ENCODE measurements around the gene RNF207.

The RNF207 gene

DNA sequence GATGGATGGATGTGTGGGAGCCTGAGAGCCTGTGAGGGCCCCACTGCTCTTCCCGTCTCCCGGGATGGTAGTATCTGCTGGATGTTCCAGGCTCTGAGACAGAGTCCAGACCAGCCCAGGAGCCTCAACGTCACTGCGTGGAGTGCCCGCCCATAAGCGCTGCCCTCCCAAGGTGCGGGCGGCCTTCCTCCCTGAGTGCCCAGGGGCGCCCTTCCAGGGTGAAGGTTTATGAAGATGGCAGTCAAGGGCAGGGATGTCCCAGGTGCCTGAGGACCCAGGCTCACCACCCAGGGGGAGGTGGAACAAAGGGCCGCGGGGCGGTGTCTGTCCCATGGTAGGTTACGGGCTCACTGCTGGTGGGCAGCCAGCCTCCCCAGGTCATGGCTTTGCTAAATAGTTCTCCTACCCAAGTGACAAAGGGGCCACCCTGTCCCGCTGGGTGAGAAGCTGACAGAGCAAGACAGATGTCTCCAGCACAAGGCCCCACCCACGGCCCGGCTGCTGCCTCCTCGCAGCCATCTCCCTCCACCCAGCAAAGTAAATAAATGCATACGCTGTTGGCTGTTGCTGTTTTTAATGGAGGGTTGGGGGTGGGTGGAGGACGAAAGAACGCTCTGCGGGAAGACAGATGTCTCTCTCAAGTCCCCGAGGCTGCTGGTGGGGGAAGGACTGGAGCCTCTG is 63.9 kb downstream of the RNF207 start:
- TF ChIP-seq TAF1 (IDR thresholded peaks at IDR 0.05; ENCODE audit: low read depth) (no peak), EGR1 (IDR thresholded peaks at IDR 0.05) (no peak), YY1 (IDR thresholded peaks at IDR 0.05; ENCODE audit: low read depth) (no peak), NFIC (IDR thresholded peaks at IDR 0.05) (no peak), CEBPB (IDR thresholded peaks at IDR 0.05) (no peak), TCF12 (IDR thresholded peaks at IDR 0.05; ENCODE audit: low read depth) (no peak), CREB1 (IDR thresholded peaks at IDR 0.05; ENCODE audit: low read depth) (no peak), REST (IDR thresholded peaks at IDR 0.05; ENCODE audit: low read depth) (no peak), ZBTB7A (IDR thresholded peaks at IDR 0.05; ENCODE audit: low read depth) (no peak), TEAD4 (IDR thresholded peaks at IDR 0.05) (no peak), RAD21 (IDR thresholded peaks at IDR 0.05; ENCODE audit: low read depth) (no peak), FOXM1 (IDR thresholded peaks at IDR 0.05; ENCODE audit: borderline replicate concordance, low read depth) (no peak), EP300 (IDR thresholded peaks at IDR 0.05; ENCODE audit: borderline replicate concordance) (no peak)
- TF ChIP-seq, protein P1, sequence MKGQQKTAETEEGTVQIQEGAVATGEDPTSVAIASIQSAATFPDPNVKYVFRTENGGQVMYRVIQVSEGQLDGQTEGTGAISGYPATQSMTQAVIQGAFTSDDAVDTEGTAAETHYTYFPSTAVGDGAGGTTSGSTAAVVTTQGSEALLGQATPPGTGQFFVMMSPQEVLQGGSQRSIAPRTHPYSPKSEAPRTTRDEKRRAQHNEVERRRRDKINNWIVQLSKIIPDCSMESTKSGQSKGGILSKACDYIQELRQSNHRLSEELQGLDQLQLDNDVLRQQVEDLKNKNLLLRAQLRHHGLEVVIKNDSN (IDR thresholded peaks at IDR 0.05): no peak
- TF ChIP-seq, protein P2, sequence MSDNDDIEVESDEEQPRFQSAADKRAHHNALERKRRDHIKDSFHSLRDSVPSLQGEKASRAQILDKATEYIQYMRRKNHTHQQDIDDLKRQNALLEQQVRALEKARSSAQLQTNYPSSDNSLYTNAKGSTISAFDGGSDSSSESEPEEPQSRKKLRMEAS (IDR thresholded peaks at IDR 0.05): no peak

DNA sequence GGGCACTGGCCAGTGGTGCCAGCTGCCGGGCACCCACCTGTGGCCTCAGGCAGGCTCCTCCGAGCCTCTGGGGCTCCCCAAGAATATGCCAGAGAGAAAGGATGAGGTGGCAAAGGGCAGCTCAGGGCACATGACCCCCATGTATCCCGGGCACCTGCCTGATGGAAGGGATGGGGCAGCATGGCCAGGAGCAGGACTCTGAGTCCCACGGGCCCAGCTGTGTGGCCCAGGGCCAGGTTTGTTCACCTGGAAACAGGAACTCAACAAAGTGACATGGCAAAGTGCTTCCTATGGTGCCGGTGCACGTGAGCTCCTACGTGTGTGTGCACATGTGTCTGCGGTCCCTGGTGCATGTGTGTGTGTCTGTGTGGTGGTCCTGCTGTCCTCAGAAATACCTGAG is 64.5 kb downstream of the RNF207 start:
- no peak for TF ChIP-seq EGR1 (IDR thresholded peaks at IDR 0.05)
- TF ChIP-seq YY1 (IDR thresholded peaks at IDR 0.05; ENCODE audit: low read depth): no peak
